ENCODE measurements around the gene CCDC73. TPM values are rescaled to one million over a fixed set of nuclear protein-coding genes. Genes with fewer than 3 reads are reported as not detected.

CCDC73 gene
- total and polyA plus RNA-seq, 2 of the 4 experiments (the other 2 are of a cell fraction): not detected

- CTCF ChIA-PET: no interaction called here
- H4K20me1 ChIP-seq (ENCODE audit: insufficient read depth, low read length): peaks cover 35% of the 10 kb centered on the region
- no peaks in the 10 kb centered on the region for H3K9me3 ChIP-seq (ENCODE audit: control insufficient read depth, insufficient read depth, low read length)
- no peak for TF ChIP-seq RCOR1 (IDR thresholded peaks at IDR 0.05; ENCODE audit: insufficient replicate concordance, low read length)
- TF ChIP-seq CTCF (conservative IDR thresholded peaks at IDR 0.05; ENCODE audit: low read depth, low read length): peak; percentile 22; the same call in 1 of the 2 replicates
- WGBS, 2 experiments (ENCODE audit: extremely low coverage in 2 of 2, insufficient read length in 1 of 2): 100% methylated on average over 1 of the region's 4 CpGs; no CpG with 5 or more reads in 1 of the 2 experiments
- H4K8ac ChIP-seq (ENCODE audit: low read depth in 2 of 2, low read length in 2 of 2): no peak overlapping the region
- ATAC-seq (ENCODE audit: low read depth) (no peak), DNase-seq (peak; percentile 24)
- H3K14ac ChIP-seq (replicated peaks; ENCODE audit: low read depth, low read length): no peak overlapping the region
- H3K4me3 ChIP-seq (ENCODE audit: insufficient read depth, low read depth, low read length): no peak overlapping the region
- no peak overlapping the region for H3K23ac ChIP-seq (ENCODE audit: low read depth, low read length)
- H2BK15ac ChIP-seq (ENCODE audit: low read depth, low read length): no peak overlapping the region
- no peak overlapping the region for H2BK20ac ChIP-seq (ENCODE audit: low read depth, low read length)
- no peak overlapping the region for H2AK5ac ChIP-seq (ENCODE audit: low read depth, low read length)
- POLR2A ChIA-PET (ENCODE audit: unreplicated experiment): interaction anchor here (0.6 kb wide), 1 partner anchor 331 kb away, joined by 3 read pairs; no protein-coding TSS in a partner anchor
- no peak overlapping the region for H2AFZ ChIP-seq (replicated peaks; ENCODE audit: low read length, poor library complexity)
- H3K4ac ChIP-seq (ENCODE audit: low read depth, low read length): no peak overlapping the region
- H4K5ac ChIP-seq (ENCODE audit: low read depth, low read length): no peak overlapping the region
- H3K36me3 ChIP-seq (ENCODE audit: control insufficient read depth, insufficient read depth, low read length): peaks cover 20% of the 10 kb centered on the region
- H2AK9ac ChIP-seq (replicated peaks; ENCODE audit: low read depth, low read length, poor library complexity): no peak overlapping the region
- BruUV-seq (replicated peaks): no TSS peak
- no peak overlapping the region for H3K4me2 ChIP-seq (ENCODE audit: low read depth, low read length)
- no peak overlapping the region for H3K27ac ChIP-seq (ENCODE audit: insufficient read depth, low read length)
- H3K9me1 ChIP-seq (ENCODE audit: insufficient read depth, low read length): 0 out of 2 replicates have a peak, but pooled peaks cover 2% of the 10 kb centered on the region
- in situ Hi-C loops (cut with MboI; ENCODE audit: low sequenced_read_pairs): loop anchor here (25.0 kb wide), 2 partner anchors 476 to 499 kb away; partner anchors contain the start of gene RCN1
- H3K56ac ChIP-seq (ENCODE audit: extremely low read depth, insufficient read depth, low read length): no peak overlapping the region
- H4K91ac ChIP-seq (ENCODE audit: insufficient read depth, low read depth, low read length): no peak overlapping the region
- no peaks in the 10 kb centered on the region for H3K4me1 ChIP-seq (ENCODE audit: control insufficient read depth, insufficient read depth, low read length)
- H2BK5ac ChIP-seq (ENCODE audit: low read depth, low read length, poor library complexity, severe bottlenecking): no peak overlapping the region
- no peak overlapping the region for H2BK120ac ChIP-seq (ENCODE audit: low read depth, low read length)
- dilution Hi-C loops (cut with HindIII; ENCODE audit: low sequenced_read_pairs, unreplicated experiment): no loop called here
- H3K9ac ChIP-seq (ENCODE audit: low read depth, low read length): no peak overlapping the region
- H3K27me3 ChIP-seq (ENCODE audit: control insufficient read depth, insufficient read depth, low read length): no peaks in the 10 kb centered on the region
- peaks cover 18 to 29% of the 10 kb centered on the region in 2 experiments for H3K79me1 ChIP-seq (ENCODE audit: low read depth in 1 of 2, low read length in 2 of 2)
- H3K18ac ChIP-seq (ENCODE audit: low read depth, low read length): no peak overlapping the region
- intact Hi-C loops (cut with micrococcal nuclease): loop anchor here (10.0 kb wide), 1 partner anchor 262 kb away; no protein-coding TSS in a partner anchor
These were observed 207.8 kb downstream of the CCDC73 start for GRCh38 chr11:32586576-32587190.
